H1 (cell line): Measurements from ENCODE around the gene ARHGEF10L. TPM values are rescaled to one million over a fixed set of nuclear protein-coding genes. Genes with fewer than 3 reads are reported as not detected.

Experiments used
- CTCF ChIA-PET: fragments of 300-600 bp; sonication (Branson Sonifier 250); formaldehyde crosslinking; loops from one replicate; lab custom pipeline; 2021; ENCODE audit not compliant: partially characterized antibody; lab: Charles Lee
- POLR2A ChIA-PET: fragments of 300-600 bp; sonication (Branson Sonifier 250); formaldehyde crosslinking; loops from one replicate; lab custom pipeline; 2021; ENCODE audit warnings: inconsistent platforms; ENCODE audit not compliant: partially characterized antibody; lab: Charles Lee
- DNase-seq, 2 experiments: peaks; one replicate each; pipeline versions ENCODE4 v3.0.0 to v3.0.0-alpha.2; 2010 to 2022; ENCODE audit warnings: low spot score in 2 of 2, low read depth in 1 of 2, mixed read lengths in 1 of 2
- FAIRE-seq: peaks from 2 replicates; lab custom pipeline; 2011; peaks lifted over from hg19 to GRCh38; lab: Jason Lieb, UNC
- H2AFZ ChIP-seq: 2 replicates; pipeline ENCODE4 v1.8.1; 2012; ENCODE audit warnings: low read length, inconsistent platforms
- H2AK5ac ChIP-seq: 2 replicates; pipeline ENCODE4 v1.6.1; 2013; ENCODE audit warnings: low read depth, low read length
- H2BK120ac ChIP-seq: replicated peaks from 2 replicates; pipeline ENCODE3; 2013; ENCODE audit warnings: low read depth, low read length, inconsistent platforms
- H2BK12ac ChIP-seq: 2 replicates; pipeline ENCODE4 v1.6.1; 2013; ENCODE audit warnings: low read depth, low read length
- H2BK15ac ChIP-seq: 2 replicates; pipeline ENCODE4 v1.6.1; 2013; ENCODE audit warnings: low read length
- H2BK20ac ChIP-seq: 2 replicates; pipeline ENCODE4 v1.6.1; 2013; ENCODE audit warnings: low read length
- H2BK5ac ChIP-seq: 2 replicates; pipeline ENCODE4 v1.6.1; 2013; ENCODE audit warnings: low read depth, low read length
- H3K14ac ChIP-seq: 2 replicates; pipeline ENCODE4 v1.6.1; 2013; ENCODE audit warnings: inconsistent platforms; ENCODE audit not compliant: insufficient read length
- H3K18ac ChIP-seq: 2 replicates; pipeline ENCODE4 v1.6.1; 2013; ENCODE audit warnings: low read length; ENCODE audit errors: extremely low read depth
- H3K23ac ChIP-seq: 2 replicates; pipeline ENCODE4 v1.6.1; 2013; ENCODE audit warnings: inconsistent platforms; ENCODE audit not compliant: insufficient read length
- H3K23me2 ChIP-seq: 2 replicates; pipeline ENCODE4 v1.6.1; 2013; ENCODE audit warnings: low read depth, low read length
- H3K27ac ChIP-seq: 2 replicates; pipeline ENCODE4 v1.6.1; 2011; ENCODE audit warnings: low read depth, low read length, inconsistent platforms
- H3K27me3 ChIP-seq, 4 experiments: replicated peaks in 1 of 4; 1 replicate in 1 of 4; 2 replicates in 3 of 4; pipeline versions ENCODE4 v1.6.1 to v1.8.1; 2011 to 2013; ENCODE audit warnings: low read length in 3 of 4, mild to moderate bottlenecking in 3 of 4, inconsistent platforms in 2 of 4, mixed read lengths in 2 of 4, moderate library complexity in 1 of 4; ENCODE audit not compliant: control insufficient read depth in 3 of 4, insufficient read depth in 3 of 4; ENCODE audit errors: extremely low read depth in 1 of 4
- H3K36me3 ChIP-seq, 4 experiments: 2 replicates each; pipeline versions ENCODE4 v1.6.1 to v1.8.1; 2011 to 2013; ENCODE audit warnings: mild to moderate bottlenecking in 4 of 4, low read length in 3 of 4, moderate library complexity in 2 of 4, control low read depth in 1 of 4, inconsistent platforms in 1 of 4; ENCODE audit not compliant: insufficient read depth in 4 of 4, control insufficient read depth in 2 of 4
- H3K4ac ChIP-seq: replicated peaks from 2 replicates; pipeline ENCODE3; 2013; ENCODE audit warnings: low read length, low read depth, mixed read lengths, inconsistent platforms; ENCODE audit not compliant: insufficient read length
- H3K4me1 ChIP-seq, 4 experiments: replicated peaks in 1 of 4; 1 replicate in 1 of 4; 2 replicates in 3 of 4; pipeline versions ENCODE4 v1.6.1 to v1.8.1; 2011 to 2013; ENCODE audit warnings: low read length in 3 of 4, inconsistent platforms in 2 of 4, mixed read lengths in 1 of 4; ENCODE audit not compliant: insufficient read depth in 4 of 4, control insufficient read depth in 3 of 4
- H3K4me2 ChIP-seq, 2 experiments: 2 replicates each; pipeline versions ENCODE4 v1.6.1 to v1.8.1; 2011 to 2013; ENCODE audit warnings: low read depth in 2 of 2, low read length in 2 of 2, control low read depth in 1 of 2, inconsistent platforms in 1 of 2, mild to moderate bottlenecking in 1 of 2; ENCODE audit not compliant: insufficient read depth in 1 of 2
- H3K4me3 ChIP-seq, 4 experiments: fragments of 200-600, 300-600 bp in 1 of 4; sonication (generic), shearing (Covaris generic), sonication (Bioruptor Twin) in 1 of 4; 2 replicates each; pipeline versions ENCODE4 v1.5.1 to v1.8.1; 2011 to 2016; ENCODE audit warnings: low read length in 4 of 4, low read depth in 3 of 4, control low read depth in 2 of 4, inconsistent platforms in 2 of 4, mild to moderate bottlenecking in 2 of 4, mixed read lengths in 1 of 4, moderate library complexity in 1 of 4; ENCODE audit not compliant: insufficient read depth in 2 of 4; ENCODE audit errors: extremely low read depth in 1 of 4
- H3K56ac ChIP-seq: replicated peaks from 2 replicates; pipeline ENCODE3; 2013; ENCODE audit warnings: low read depth, mild to moderate bottlenecking, mixed read lengths, low read length, inconsistent platforms; ENCODE audit not compliant: insufficient read length
- H3K79me1 ChIP-seq: 2 replicates; pipeline ENCODE4 v1.6.1; 2013; ENCODE audit warnings: low read depth, low read length, control low read depth
- H3K79me2 ChIP-seq, 2 experiments: 2 replicates each; pipeline versions ENCODE4 v1.6.1 to v1.8.1; 2012 to 2013; ENCODE audit warnings: low read length in 2 of 2, mild to moderate bottlenecking in 2 of 2, inconsistent platforms in 1 of 2; ENCODE audit not compliant: insufficient read depth in 2 of 2, control insufficient read depth in 1 of 2
- H3K9ac ChIP-seq, 4 experiments: replicated peaks in 1 of 4; 1 replicate in 1 of 4; 2 replicates in 3 of 4; pipeline versions ENCODE4 v1.6.1 to v1.8.1; 2011 to 2013; ENCODE audit warnings: low read depth in 3 of 4, low read length in 3 of 4, control low read depth in 2 of 4, mild to moderate bottlenecking in 2 of 4, moderate library complexity in 2 of 4, inconsistent platforms in 1 of 4; ENCODE audit errors: extremely low read depth in 1 of 4
- H3K9me3 ChIP-seq, 2 experiments: 2 replicates each; pipeline versions ENCODE4 v1.6.1 to v1.8.1; 2012 to 2013; ENCODE audit warnings: mild to moderate bottlenecking in 2 of 2, moderate library complexity in 2 of 2, control low read depth in 1 of 2, inconsistent platforms in 1 of 2, low read depth in 1 of 2, low read length in 1 of 2, mixed read lengths in 1 of 2; ENCODE audit not compliant: insufficient read depth in 2 of 2
- H4K20me1 ChIP-seq, 2 experiments: replicated peaks in 1 of 2; 2 replicates each; pipeline versions ENCODE3 to v1.8.1; 2011 to 2013; ENCODE audit warnings: inconsistent platforms in 2 of 2, low read length in 2 of 2, mild to moderate bottlenecking in 1 of 2; ENCODE audit not compliant: insufficient read depth in 2 of 2, control insufficient read depth in 1 of 2
- H4K5ac ChIP-seq: 2 replicates; pipeline ENCODE4 v1.6.1; 2013; ENCODE audit warnings: low read length, low read depth, mixed read lengths, inconsistent platforms; ENCODE audit not compliant: insufficient read length
- H4K8ac ChIP-seq: 2 replicates; pipeline ENCODE4 v1.8.0; 2013; ENCODE audit warnings: mild to moderate bottlenecking, moderate library complexity, low read length, inconsistent platforms; ENCODE audit not compliant: insufficient read depth; ENCODE audit errors: extremely low read depth
- H4K91ac ChIP-seq: replicated peaks from 2 replicates; pipeline ENCODE3; 2013; ENCODE audit warnings: low read length, mixed read lengths, inconsistent platforms; ENCODE audit not compliant: insufficient read length
- BRCA1 ChIP-seq: IDR thresholded peaks from 2 replicates; pipeline ENCODE4 v1.6.1; 2012; ENCODE audit warnings: low read depth, low read length, improper control_type of control experiment
- CHD2 ChIP-seq: IDR thresholded peaks from 2 replicates; pipeline ENCODE4 v1.6.1; 2012; ENCODE audit warnings: low read length, improper control_type of control experiment
- GABPA ChIP-seq: IDR thresholded peaks from 2 replicates; pipeline ENCODE4 v1.6.1; 2011; ENCODE audit warnings: mild to moderate bottlenecking, low read length, moderate library complexity, borderline replicate concordance; ENCODE audit not compliant: insufficient read depth
- GTF2F1 ChIP-seq: IDR thresholded peaks from 2 replicates; pipeline ENCODE4 v1.6.1; 2012; ENCODE audit warnings: low read depth, low read length, improper control_type of control experiment, borderline replicate concordance
- HDAC2 ChIP-seq, 2 experiments: fragments of 300-600 bp in 1 of 2; sonication (generic) in 1 of 2; IDR thresholded peaks; 2 replicates each; pipeline ENCODE4 v1.6.1; 2011 to 2012; ENCODE audit warnings: low read depth in 2 of 2, low read length in 2 of 2, mild to moderate bottlenecking in 2 of 2, moderate library complexity in 2 of 2, borderline replicate concordance in 1 of 2, inconsistent platforms in 1 of 2
- POLR2A ChIP-seq, 2 experiments: IDR thresholded peaks; 1 replicate in 1 of 2; 2 replicates in 1 of 2; pipeline ENCODE4 v1.6.1; 2011; ENCODE audit warnings: low read depth in 2 of 2, low read length in 2 of 2, mild to moderate bottlenecking in 2 of 2; ENCODE audit errors: control extremely low read depth in 1 of 2
- RAD21 ChIP-seq, 2 experiments: IDR thresholded peaks in 1 of 2; conservative IDR thresholded peaks in 1 of 2; 2 replicates each; pipeline ENCODE4 v1.6.1; 2011; ENCODE audit warnings: low read depth in 2 of 2, low read length in 2 of 2, improper control_type of control experiment in 1 of 2, inconsistent platforms in 1 of 2, mild to moderate bottlenecking in 1 of 2, moderate library complexity in 1 of 2
- SIN3A ChIP-seq, 2 experiments: IDR thresholded peaks in 1 of 2; conservative IDR thresholded peaks in 1 of 2; 2 replicates each; pipeline ENCODE4 v1.6.1; 2011 to 2012; ENCODE audit warnings: low read length in 2 of 2, improper control_type of control experiment in 1 of 2, low read depth in 1 of 2, mild to moderate bottlenecking in 1 of 2
- TAF1 ChIP-seq: IDR thresholded peaks from 2 replicates; pipeline ENCODE4 v1.6.1; 2011; ENCODE audit warnings: mild to moderate bottlenecking, low read depth, low read length
- TEAD4 ChIP-seq: IDR thresholded peaks from 2 replicates; pipeline ENCODE4 v1.6.1; 2012; ENCODE audit warnings: low read depth, low read length, inconsistent platforms, mixed read lengths
- WGBS, 2 experiments: shearing (Covaris generic) in 1 of 2; methylation state at CpG; one replicate each; pipeline versions ENCODE4 v1.1.6 to v1.1.7; 2013 to 2015; ENCODE audit warnings: low lambda C conversion rate in 2 of 2, mixed read lengths in 2 of 2, inconsistent platforms in 1 of 2, low coverage in 1 of 2, missing lambda C conversion rate in 1 of 2; ENCODE audit not compliant: insufficient replicate concordance in 2 of 2, insufficient coverage in 1 of 2, insufficient read length in 1 of 2; ENCODE audit errors: extremely low coverage in 1 of 2, missing lambda C conversion rate in 1 of 2; 5-methylcytosine and 5-hydroxymethylcytosine counted together
- polyA plus RNA-seq, 7 experiments: library from polyadenylated mRNA; depleted of rRNA in 3 of 7; stranded (reverse) in 5 of 7; unstranded in 2 of 7; fragments of >200 nt in 5 of 7; fragments of 200-250 nt in 2 of 7; gene quantifications; 1 replicate in 5 of 7; 2 replicates in 1 of 7; 4 replicates in 1 of 7; pipeline versions ENCODE4 v1.2.1 to v1.2.3, GENCODE V29; 2011 to 2013; ENCODE audit warnings: missing spikeins in 2 of 7, mixed read lengths in 2 of 7
- total RNA-seq: library from RNA; stranded (reverse); fragmentation: NEBNext Ultra II Directional; extraction: Animal tissue kit (Norgen Biotek cat#: 25700); gene quantifications from 2 replicates; pipeline ENCODE4 v1.2.1, GENCODE V29; 2021

Gene ARHGEF10L
- total and polyA plus RNA-seq, 2 of the 8 experiments (the other 6 are each of a cell fraction or from before 2014, with no cell fraction given), result 33.6 to 39.6 TPM

DNA sequence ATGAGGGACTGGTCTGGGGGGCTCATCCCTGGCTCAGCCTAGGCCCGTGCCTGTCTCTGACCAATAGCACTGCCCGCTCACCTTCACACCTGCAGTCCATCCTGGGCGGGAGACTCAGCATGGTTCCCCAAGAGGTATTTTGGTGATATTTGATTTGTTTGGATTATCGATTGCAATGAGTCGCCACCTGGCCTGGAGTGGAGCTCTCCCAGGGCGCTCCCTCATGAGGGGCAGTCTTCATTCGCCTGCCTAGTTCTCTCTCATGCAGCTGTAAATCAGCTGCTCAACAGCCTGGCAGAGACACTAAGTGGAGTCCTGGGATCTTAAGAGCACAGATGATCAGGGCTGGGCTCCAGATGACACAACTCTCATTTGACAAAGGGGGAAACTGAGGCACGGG, 125.6 kb downstream of the ARHGEF10L start:
- Histone ChIP-seq H3K9ac (no peak overlapping the region), H2BK5ac (no peak overlapping the region; the same call in 1 of the 2 replicates), H2BK120ac (no peak overlapping the region), H3K14ac (no peak overlapping the region), H2BK20ac (no peak overlapping the region), H3K4me3 (no peak overlapping the region), H3K23ac (no peak overlapping the region), H3K4me1 (peaks cover 0 to 4% (median 0%) of the 10 kb centered on the region in 4 experiments; a peak in 2 of 7 replicates), H4K20me1 (peaks cover 1 to 2% of the 10 kb centered on the region in 2 experiments), H3K36me3 (peaks cover 0 to 19% (median 14%) of the 10 kb centered on the region in 4 experiments; a peak in 4 of 8 replicates), H3K9me3 (no peaks in the 10 kb centered on the region), H3K56ac (no peak overlapping the region), H3K79me1 (0 out of 2 replicates have a peak, but pooled peaks cover 2% of the 10 kb centered on the region), H4K8ac (no peak overlapping the region), H3K18ac (no peak overlapping the region), H3K4me2 (no peak overlapping the region), H3K79me2 (no peaks in the 10 kb centered on the region), H2AK5ac (no peak overlapping the region), H3K23me2 (0 out of 2 replicates have a peak, but pooled peaks cover 1% of the 10 kb centered on the region), H3K27me3 (no peaks in the 10 kb centered on the region), H3K4ac (no peak overlapping the region), H3K27ac (no peak overlapping the region), H4K5ac (no peak overlapping the region), H2BK12ac (no peak overlapping the region), H4K91ac (no peak overlapping the region), H2BK15ac (no peak overlapping the region), H2AFZ (no peak overlapping the region)
- FAIRE-seq (no peak), DNase-seq (no peak)
- POLR2A ChIA-PET, result no interaction called here
- CTCF ChIA-PET, result interaction anchor here (0.6 to 4.7 kb wide), 16 partner anchors 9 to 291 kb away, joined by 3 to 27 read pairs (median 5); no protein-coding TSS in a partner anchor
- TF ChIP-seq HDAC2 (IDR thresholded peaks at IDR 0.05; ENCODE audit: borderline replicate concordance in 1 of 2, low read depth in 2 of 2, low read length in 2 of 2), result no peak
- TF ChIP-seq TAF1, result no peak
- TF ChIP-seq GABPA, result no peak
- no peak for TF ChIP-seq TEAD4
- TF ChIP-seq BRCA1, result no peak
- TF ChIP-seq SIN3A (conservative IDR thresholded peaks at IDR 0.05 in 1 of 2, IDR thresholded peaks at IDR 0.05 in 1 of 2; ENCODE audit: low read depth in 1 of 2, low read length in 2 of 2), result no peak
- no peak for TF ChIP-seq CHD2
- TF ChIP-seq POLR2A (IDR thresholded peaks at IDR 0.05; ENCODE audit: control extremely low read depth in 1 of 2, low read depth in 2 of 2, low read length in 2 of 2), result no peak
- TF ChIP-seq RAD21 (IDR thresholded peaks at IDR 0.05 in 1 of 2, conservative IDR thresholded peaks at IDR 0.05 in 1 of 2; ENCODE audit: low read depth in 2 of 2, low read length in 2 of 2), result no peak
- no peak for TF ChIP-seq GTF2F1
- 99% methylated on average over 7 of the region's 8 CpGs; no CpG with 5 or more reads in 1 of the 2 experiments for WGBS, 2 experiments
